ENCODE results near the gene DAP.

GRCh38 chr5:10652606-10653005 lies 108.4 kb downstream of the DAP start:
- no peak for TF ChIP-seq CTCF (conservative IDR thresholded peaks at IDR 0.05; ENCODE audit: low read depth, low read length)
- no peak for TF ChIP-seq EZH2 (IDR thresholded peaks at IDR 0.05; ENCODE audit: low read length, unreplicated experiment)
- no peak for TF ChIP-seq EZH2phosphoT487 (IDR thresholded peaks at IDR 0.05; ENCODE audit: borderline replicate concordance, low read length)

Data from PC-3 (cell line).